GM21723 (cell line): ENCODE results near the gene BNC2.

ENCODE experiments used
- ATAC-seq: cut with Tn5 transposase; IDR thresholded peaks from one replicate; pipeline ENCODE4 v1.9.1; 2021; ENCODE audit warnings: mild to moderate bottlenecking, moderate library complexity; ENCODE audit not compliant: unreplicated experiment

The BNC2 gene

DNA sequence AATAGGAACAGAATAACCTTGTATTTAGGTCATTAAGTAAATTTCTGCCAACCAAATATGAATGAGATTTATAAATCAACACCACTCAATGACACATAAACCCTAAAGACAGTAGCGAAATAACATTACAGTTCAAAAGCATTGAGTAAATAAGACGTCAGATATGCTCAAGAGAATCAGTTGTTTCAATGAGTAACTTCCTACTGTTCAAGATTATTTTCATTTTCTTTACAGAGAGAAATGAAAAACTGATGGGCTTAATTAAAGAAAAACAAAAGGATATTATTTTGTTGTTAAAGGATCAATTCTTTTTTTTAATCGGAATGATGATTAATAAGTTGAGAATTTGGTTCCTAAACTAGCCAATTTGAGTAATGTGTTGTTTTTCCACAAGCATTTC is 150.1 kb downstream of the BNC2 start:
- no peak for ATAC-seq

GRCh38 chr9:16719921-16720320 is 150.5 kb downstream of the BNC2 start:
- no peak for ATAC-seq

- no peak for ATAC-seq
Measured at GRCh38 chr9:16718952-16719351, 151.5 kb downstream of the BNC2 start.

DNA sequence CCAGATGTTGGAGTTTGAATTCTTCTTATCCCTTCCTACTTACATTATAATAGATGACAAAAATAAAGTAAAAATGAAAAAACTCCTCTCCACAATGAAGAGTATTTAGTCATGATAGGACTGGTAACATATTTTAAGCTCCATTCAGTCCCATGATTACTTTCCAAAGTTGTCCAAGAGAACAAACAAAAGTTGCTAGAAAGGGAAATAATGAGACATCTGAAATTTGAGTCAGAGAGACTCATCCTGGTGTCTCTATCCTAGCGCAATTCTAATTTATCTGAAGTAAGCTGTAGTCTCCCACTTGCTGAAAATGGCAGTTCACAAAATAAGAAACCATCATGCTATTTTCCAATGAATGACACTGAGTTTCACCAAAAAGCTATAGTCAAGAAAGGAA is 152.2 kb downstream of the BNC2 start:
- no peak for ATAC-seq

GRCh38 chr9:16716601-16717000 is 153.9 kb downstream of the BNC2 start:
- no peak for ATAC-seq

GRCh38 chr9:16715404-16715803 is 155.1 kb downstream of the BNC2 start:
- no peak for ATAC-seq

- no peak for ATAC-seq
Measured at GRCh38 chr9:16712787-16713186, 157.7 kb downstream of the BNC2 start.

- no peak for ATAC-seq
Measured at GRCh38 chr9:16710888-16711287, 159.6 kb downstream of the BNC2 start.

DNA sequence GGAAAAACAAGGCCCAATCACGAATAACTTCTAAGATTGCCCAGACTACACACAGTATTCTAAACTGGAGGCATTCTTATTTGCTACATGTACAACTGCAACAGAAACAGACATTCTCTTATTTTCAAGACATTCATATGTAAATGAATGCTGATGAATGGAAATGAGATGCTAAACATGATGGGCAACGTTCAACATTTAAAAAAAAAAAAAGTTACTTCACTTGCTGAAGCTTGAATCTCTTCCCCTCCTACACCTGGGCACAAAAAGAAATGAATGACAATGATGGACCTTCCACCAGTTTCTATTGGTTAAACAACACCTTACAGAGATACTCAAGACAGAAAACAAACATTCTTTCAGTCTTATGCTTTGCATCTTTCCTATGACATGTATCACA is 160.5 kb downstream of the BNC2 start:
- ATAC-seq, result no peak

- ATAC-seq, result no peak
Measured at GRCh38 chr9:16708656-16709435, 161.6 kb downstream of the BNC2 start.

DNA sequence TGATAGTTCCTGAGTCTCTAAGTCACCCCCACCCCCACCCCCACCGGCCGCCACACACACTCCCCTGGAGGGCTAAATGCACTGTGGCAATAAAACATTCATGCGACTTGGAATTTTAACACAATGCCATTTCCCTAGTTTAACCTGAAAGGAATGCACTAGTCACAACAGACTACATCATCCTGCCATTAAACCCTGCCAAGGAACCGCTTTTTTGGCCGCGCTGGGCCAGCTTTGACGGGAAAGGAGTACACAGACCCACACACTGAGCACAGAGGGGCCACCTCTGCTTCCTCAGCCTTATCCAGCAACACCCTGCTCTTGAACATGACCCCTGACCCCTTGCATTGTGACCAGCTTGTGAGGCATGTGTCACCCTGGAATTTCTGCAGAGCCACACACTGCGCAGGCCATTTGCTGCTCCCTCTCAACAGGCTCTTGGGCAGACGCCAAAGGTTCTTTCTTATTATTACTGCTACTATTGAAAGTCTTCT is 165.3 kb downstream of the BNC2 start:
- no peak for ATAC-seq

- ATAC-seq, result no peak
Measured at GRCh38 chr9:16704116-16705110, 166.1 kb downstream of the BNC2 start.

DNA sequence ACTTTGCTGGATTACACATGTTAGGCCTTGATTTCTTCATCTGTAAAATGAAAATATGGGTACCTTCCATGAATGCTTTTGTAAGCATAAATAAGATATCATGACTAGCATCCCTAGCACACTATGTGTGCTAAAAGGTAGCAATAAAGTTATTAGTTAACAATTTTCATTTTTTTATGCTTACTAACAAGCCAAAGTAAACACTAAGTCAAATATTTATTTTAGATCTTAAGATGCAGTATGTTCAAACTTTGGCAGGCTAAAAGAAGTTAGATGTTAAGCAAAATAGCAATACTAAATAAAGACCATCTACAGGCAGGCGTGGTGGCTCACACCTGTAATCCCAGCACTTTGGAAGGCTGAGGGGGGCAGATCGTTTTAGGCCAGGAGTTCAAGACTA is 169.1 kb downstream of the BNC2 start:
- no peak for ATAC-seq

DNA sequence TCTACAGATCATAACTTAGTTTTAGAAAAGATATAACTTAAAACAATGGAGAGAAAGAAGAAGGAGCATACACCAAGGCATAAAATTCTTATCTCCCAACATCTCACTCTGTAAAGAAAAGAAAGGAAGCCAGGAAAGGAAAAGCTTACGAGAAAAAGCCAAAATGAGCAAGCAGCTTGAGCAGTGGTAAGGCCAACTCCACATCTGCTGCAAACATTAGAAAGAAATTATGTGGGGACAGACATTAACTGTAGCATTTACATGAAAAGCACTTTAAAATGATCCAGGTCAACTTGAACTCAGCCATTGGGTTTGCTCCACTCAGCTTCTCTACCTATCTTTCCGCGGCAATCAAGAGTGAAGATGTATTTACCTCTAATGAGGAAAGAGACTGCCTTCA is 176.9 kb downstream of the BNC2 start:
- ATAC-seq, result no peak

GRCh38 chr9:16690628-16691027 is 179.8 kb downstream of the BNC2 start:
- no peak for ATAC-seq

- no peak for ATAC-seq
Measured at GRCh38 chr9:16690205-16690604, 180.3 kb downstream of the BNC2 start.

- no peak for ATAC-seq
Measured at GRCh38 chr9:16689351-16689938, 181.0 kb downstream of the BNC2 start.

- ATAC-seq, result no peak
Measured at GRCh38 chr9:16688814-16689213, 181.7 kb downstream of the BNC2 start.

GRCh38 chr9:16687678-16688369 is 182.6 kb downstream of the BNC2 start:
- no peak for ATAC-seq

GRCh38 chr9:16683326-16683725 is 187.1 kb downstream of the BNC2 start:
- ATAC-seq, result no peak

- ATAC-seq, result no peak
Measured at GRCh38 chr9:16682273-16682672, 188.2 kb downstream of the BNC2 start.
